NCI-H187 treated with DMSO at 0.1 percent for 48 hours (cell line): ENCODE measurements around the gene MMP11.

Experiments used
- DNase-seq: peaks from one replicate; lab custom pipeline; 2025; lab: John Stamatoyannopoulos, UW

The MMP11 gene

GRCh38 chr22:23803001-23803819 is 30.6 kb downstream of the MMP11 start:
- DNase-seq = no peak

DNA sequence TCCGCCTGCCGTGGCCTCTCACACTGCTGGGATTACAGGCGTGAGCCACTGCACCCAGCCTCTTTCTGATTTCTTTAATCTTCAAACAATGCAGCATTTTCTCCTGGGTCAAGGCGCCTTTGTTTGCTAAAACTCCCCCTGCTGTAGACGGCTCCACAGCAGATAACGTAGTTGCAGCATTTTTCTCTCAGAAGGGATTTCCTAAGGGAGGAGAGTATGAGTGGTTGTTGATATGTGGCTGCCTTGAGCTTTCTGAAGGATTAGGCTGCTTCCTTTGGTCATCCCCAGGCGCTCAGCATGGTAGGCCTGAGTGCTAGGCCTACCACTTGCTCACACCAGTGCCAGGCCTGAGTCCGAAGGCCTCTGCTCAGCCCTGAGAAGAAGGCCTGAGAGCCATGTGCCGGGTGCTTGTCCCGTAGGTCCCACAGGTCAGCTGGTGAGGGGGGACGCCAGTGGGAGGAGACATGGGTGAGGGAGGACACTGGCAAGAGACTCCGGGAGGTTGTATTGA is 32.2 kb downstream of the MMP11 start:
- no peak for DNase-seq

DNA sequence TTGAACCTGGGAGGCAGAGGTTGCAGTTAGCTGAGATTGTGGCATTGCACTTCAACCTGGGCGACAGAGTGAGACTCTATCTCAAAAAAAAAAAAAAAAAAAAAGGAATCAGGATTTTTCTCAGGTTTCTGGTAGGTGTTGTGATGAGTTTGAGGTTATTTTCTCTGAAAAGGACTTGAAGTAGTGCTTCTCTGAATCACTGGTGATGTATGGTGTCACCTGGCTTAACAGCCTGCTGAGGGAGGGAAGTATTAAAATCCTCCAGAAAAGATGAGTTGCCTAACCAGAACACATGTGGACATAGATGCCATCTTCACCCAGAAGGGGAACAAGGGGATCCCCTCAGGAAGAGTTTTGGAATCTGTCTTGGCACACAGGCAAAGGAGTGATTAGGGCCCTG is 34.2 kb downstream of the MMP11 start:
- no peak for DNase-seq

GRCh38 chr22:23812378-23812777 is 39.7 kb downstream of the MMP11 start:
- no peak for DNase-seq

DNA sequence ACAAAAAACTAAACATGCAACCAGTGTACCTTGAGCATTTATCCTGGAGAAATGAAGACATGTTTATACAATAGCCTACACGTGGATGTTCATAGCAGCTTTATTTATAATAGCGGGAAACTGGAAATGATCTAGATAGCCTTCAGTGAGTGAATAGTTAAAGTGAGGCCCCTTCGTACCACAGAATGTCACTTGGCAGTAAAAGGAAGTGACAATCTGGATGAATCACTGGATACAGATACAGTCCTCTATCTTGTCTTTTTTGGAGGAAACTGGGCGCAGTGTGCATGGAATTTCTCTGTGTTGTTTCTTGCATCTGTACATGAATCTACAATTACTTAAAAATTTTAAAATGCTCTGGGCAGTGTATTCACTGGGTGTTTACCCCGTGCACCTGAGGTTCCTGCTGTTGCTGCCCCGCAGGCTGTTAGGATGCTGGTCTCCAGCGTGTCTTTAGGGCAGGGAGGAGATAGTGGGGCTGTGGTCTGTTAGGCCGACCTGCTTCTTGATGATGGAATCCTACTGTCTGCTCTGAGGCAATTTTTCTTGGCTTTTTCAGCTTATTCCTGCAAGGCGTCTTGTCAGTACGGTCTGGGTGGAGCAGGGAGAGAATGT is 43.0 kb downstream of the MMP11 start:
- DNase-seq = no peak

GRCh38 chr22:23816156-23816976 is 43.7 kb downstream of the MMP11 start:
- DNase-seq = no peak

DNA sequence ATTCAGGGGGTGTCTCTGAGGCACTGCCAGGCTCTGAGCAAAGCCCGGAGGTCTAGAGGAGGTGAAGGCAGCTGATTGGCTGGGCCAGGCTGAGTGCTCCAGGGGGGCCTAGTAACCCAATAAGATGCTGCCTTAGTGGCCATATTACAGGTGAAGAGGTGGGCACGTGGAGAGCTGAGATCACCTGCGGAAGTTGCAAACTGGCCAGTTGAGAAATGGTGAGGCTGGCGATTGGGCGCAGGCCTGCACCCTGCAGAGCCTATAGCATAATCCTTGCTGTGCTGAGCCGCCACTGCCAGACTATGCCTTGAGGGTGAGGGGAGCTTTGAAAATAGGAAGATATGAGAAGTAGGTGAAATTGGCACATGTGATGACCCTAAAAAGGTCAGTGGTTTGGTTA is 44.5 kb downstream of the MMP11 start:
- DNase-seq = no peak

DNA sequence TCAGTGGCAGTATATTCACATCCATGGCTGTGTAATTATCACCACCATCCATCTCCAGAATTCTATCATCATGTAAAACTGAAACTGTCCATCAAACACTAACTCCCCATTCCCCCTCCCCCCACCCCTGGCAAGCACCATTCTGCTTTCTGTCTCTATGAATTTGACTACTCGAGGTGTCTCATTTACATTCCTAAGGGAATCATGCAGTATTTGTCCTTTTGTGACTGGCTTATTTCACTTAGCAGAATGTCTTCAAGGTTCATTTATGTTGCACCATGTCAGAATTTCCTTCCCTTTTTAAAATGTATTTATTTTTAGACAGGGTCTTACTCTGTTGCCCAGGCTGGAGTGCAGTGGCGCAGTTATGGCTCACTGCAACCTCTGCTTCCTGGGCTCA is 45.9 kb downstream of the MMP11 start:
- DNase-seq = no peak

GRCh38 chr22:23820748-23821211 is 48.1 kb downstream of the MMP11 start:
- DNase-seq = no peak

- DNase-seq = no peak
These were observed 49.5 kb downstream of the MMP11 start for GRCh38 chr22:23822101-23822671.

DNA sequence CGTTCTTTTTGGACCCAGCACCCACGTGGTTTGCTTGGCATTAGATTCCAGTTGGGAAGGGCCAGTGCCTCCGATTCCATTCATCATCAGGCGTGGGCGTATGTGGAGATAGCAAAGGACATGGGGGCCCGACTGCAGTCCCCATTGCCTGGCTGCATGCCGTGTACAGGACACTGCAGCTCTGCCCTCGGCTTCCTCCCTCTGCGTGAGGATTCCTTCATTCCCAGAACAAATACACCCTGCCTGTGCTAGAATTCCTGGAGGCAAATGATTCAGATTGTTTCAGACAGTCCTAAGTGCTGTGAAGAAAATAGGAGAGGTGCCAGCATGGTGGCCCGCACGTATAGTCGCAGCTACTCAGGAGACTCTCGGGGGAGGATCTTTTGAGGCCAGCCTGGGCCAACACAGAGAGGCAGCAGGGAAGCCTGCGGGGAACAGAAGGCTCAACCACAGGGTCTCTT is 50.7 kb downstream of the MMP11 start:
- DNase-seq = no peak

DNA sequence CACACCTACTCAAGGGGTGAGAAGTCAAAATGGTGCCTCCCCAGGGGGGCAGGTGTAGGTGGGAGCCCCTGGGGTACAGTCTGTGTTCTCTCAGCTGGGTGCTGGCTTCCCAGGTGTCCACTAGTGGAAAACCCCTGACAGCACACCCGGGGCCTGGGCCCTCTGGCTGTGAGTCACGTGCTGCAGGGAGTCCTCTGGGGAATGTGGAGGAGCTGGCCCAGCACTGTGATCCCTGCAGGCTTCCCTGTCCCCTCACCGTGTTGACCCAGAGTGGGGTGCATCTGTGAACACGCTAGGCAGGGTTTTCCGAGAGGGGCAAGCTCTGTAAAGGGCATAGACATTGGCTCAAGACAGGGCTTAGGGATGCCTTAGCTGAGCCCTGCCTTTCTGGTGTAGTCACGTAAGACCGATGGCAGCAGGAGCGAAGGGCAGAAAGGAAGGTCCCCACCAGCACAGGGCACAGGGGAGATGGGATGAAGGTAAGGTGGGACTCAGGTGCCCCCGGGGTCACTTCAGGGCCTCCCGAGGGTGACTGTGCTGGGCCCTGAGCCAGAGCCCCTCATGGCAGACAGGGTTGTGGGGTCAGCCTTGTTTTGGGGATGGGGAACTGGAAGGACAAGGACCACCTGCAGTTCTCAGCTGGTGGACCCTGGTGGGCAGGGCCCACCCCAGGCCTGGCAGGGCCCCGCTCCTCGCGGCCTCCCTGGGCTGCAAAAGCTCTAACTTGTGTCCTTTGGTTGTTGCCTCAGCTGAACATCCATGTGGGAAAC is 52.0 kb downstream of the MMP11 start:
- DNase-seq = no peak

DNA sequence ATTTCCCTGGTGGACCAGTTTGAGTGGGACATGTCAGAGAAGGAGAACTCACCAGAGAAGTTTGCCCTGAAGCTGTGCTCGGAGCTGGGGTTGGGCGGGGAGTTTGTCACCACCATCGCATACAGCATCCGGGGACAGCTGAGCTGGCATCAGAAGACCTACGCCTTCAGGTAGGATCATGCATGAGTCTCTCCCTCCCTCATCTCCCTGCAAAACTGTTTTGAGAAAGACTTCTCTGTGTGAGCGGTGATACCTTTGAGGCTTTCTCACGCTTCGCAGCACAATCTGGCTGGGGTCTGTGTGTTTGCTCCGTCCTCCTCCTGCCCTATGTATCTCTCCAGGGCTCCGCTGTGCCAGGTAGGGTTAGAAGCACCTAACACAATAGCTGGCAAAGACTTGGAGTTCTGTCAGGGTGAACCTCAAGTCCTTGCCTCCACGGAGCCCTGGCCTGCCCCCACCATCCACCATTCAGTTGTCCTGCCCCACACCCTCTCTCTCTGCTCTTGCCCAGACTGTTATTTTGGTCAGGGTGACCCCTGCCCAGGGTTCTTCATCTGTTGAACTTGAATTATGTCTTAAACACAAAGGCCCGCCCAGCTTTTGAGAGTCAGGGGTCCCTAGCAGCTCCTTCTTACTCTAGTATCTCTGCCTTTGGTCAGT is 52.7 kb downstream of the MMP11 start:
- DNase-seq = no peak

DNA sequence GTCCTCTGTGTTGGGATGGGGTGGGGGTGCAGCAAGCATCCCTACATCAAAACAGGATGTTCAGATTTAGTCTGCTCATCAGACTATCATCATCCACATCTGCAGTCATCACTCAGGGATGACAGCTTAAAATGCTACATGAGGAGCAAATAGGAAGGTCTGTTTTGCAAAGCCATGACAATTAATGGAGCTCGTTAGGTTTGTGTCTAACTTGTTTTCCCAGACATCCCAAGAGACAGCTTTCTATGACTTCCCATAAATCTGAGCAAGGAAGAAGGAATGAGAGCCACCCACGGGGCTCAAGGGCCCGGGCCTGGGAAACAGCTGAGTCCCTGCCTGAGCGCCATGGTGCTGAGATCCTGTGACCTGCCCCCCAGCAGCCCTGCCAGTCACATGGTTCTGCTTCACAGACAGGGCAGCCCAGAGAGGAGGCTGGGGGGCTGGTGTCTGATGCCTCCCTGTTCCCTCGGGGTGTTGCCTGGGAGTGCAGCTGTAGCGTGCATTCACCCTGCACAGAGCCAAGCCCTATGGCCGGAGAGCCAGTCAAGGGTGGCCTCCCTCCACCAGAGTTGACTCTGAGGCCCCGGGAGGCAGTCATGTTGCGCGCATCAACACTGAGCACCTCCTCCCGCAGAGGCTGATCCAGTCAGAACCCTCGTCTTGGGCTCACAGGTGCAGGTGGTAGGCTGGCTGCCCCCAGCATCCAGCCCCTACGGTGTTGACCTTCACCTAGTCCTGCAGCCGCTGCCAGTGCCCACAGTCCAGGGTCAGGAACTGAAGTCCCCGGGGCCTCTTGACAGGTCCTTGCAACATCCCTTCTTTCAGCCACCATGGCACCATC is 54.1 kb downstream of the MMP11 start:
- DNase-seq = no peak

DNA sequence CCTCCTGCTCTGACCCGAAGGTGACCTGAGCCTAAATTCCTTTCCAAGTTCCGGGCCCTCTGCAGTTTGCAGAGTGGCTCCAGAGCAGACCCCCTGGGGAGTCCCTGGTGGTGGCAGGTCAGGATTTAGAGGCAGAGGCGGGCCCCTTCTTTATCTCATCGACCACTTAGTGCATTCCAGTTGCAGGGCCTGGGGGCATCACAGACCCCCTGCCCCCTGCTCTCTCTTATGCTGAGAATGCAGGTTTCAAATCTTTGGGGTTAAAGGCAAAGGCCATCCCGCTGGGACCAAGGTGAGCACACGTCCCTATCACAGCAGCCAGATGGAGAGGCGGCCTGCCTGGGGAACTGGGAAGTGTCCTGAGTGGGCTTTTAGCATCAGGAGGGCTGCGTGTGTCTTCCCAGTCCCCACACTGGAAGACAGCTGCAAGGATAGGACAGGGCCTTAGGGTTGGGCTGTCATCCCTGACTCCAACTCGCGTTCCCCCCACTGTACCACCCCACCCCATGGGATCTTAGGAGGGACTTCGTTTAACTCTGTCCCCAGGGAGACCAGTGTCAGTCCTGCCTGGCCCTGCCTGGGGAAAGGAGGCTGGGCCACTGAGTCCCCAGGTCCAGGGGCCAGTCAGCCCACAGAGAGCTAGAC is 54.8 kb downstream of the MMP11 start:
- no peak for DNase-seq

- no peak for DNase-seq
These were observed 56.4 kb downstream of the MMP11 start for GRCh38 chr22:23828800-23829680.

GRCh38 chr22:23829845-23830372 is 57.3 kb downstream of the MMP11 start:
- no peak for DNase-seq

DNA sequence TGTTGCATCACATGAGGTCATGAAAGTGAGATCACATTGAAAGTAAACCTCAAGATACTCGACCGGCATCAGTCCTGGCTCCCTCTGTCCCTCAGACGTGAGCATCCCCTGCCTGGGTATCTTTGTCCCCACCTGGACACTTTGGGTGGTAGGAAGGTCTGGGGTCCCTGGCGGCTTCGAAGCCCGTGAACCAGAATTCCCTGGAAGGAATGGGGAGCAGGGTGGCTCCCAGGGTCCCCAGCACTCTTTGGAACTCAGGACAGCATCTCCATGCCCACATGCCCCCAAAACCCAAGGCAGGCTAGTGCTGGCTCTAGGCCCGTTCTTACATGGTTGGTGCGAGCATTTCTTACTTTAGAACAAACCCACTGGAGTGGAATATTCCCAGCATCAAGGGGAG is 58.6 kb downstream of the MMP11 start:
- DNase-seq = no peak
